MG63 (cell line): ENCODE data around the gene CHN1. TPM values are rescaled to one million over a fixed set of nuclear protein-coding genes. Genes with fewer than 3 reads are reported as not detected.

Experiments used
- DNase-seq: peaks from one replicate; pipeline ENCODE4 v3.0.0-alpha.2; 2020
- H3K27me3 ChIP-seq: fragments of 250-450 bp; sonication (Bioruptor Pico); 2 replicates; pipeline ENCODE4 v1.5.1; 2020; ENCODE audit warnings: mild to moderate bottlenecking, moderate library complexity
- H3K36me3 ChIP-seq: fragments of 250-450 bp; sonication (Bioruptor Pico); 2 replicates; pipeline ENCODE4 v1.5.1; 2020; ENCODE audit warnings: mild to moderate bottlenecking, moderate library complexity
- H3K4me3 ChIP-seq: fragments of 250-450 bp; sonication (Bioruptor Pico); 2 replicates; pipeline ENCODE4 v1.5.1; 2020; ENCODE audit warnings: mild to moderate bottlenecking, moderate library complexity
- H3K9me3 ChIP-seq: fragments of 250-450 bp; sonication (Bioruptor Pico); 2 replicates; pipeline ENCODE4 v1.5.1; 2020; ENCODE audit warnings: mild to moderate bottlenecking, moderate library complexity
- total RNA-seq: library from RNA; depleted of rRNA; stranded (reverse); fragments of >200 nt; shearing (Covaris generic); gene quantifications from 2 replicates; pipeline ENCODE4 v1.2.3, GENCODE V29; 2014; ENCODE audit warnings: low replicate concordance

The CHN1 gene
- total RNA-seq, 1 experiment from 2014 or later = 6.4 TPM

GRCh38 chr2:174965551-174965950 lies 39.6 kb downstream of the CHN1 start:
- Histone ChIP-seq H3K9me3 (no peaks in the 10 kb centered on the region), H3K27me3 (no peaks in the 10 kb centered on the region)

GRCh38 chr2:174964404-174964803 lies 40.8 kb downstream of the CHN1 start:
- H3K36me3 ChIP-seq = no peaks in the 10 kb centered on the region
- H3K27me3 ChIP-seq = no peaks in the 10 kb centered on the region
- no peak overlapping the region for H3K4me3 ChIP-seq
- H3K9me3 ChIP-seq = no peaks in the 10 kb centered on the region
- no peak for DNase-seq

More at GRCh38 chr2:174965551-174965950, 39.6 kb downstream of the CHN1 start:
- H3K4me3 ChIP-seq = no peak overlapping the region
- H3K36me3 ChIP-seq = no peaks in the 10 kb centered on the region
- no peak for DNase-seq

- Histone ChIP-seq H3K36me3 (no peaks in the 10 kb centered on the region), H3K9me3 (no peaks in the 10 kb centered on the region), H3K4me3 (no peak overlapping the region), H3K27me3 (no peaks in the 10 kb centered on the region)
- no peak for DNase-seq
These were observed 41.5 kb downstream of the CHN1 start for GRCh38 chr2:174963437-174964400.

GRCh38 chr2:174959787-174960186 lies 45.4 kb downstream of the CHN1 start:
- no peak for DNase-seq
- H3K4me3 ChIP-seq = no peak overlapping the region
- no peaks in the 10 kb centered on the region for H3K27me3 ChIP-seq
- no peaks in the 10 kb centered on the region for H3K9me3 ChIP-seq
- no peaks in the 10 kb centered on the region for H3K36me3 ChIP-seq

GRCh38 chr2:174957050-174957449 lies 48.1 kb downstream of the CHN1 start:
- H3K27me3 ChIP-seq = no peaks in the 10 kb centered on the region
- DNase-seq = no peak
- H3K36me3 ChIP-seq = no peaks in the 10 kb centered on the region
- no peaks in the 10 kb centered on the region for H3K9me3 ChIP-seq
- no peak overlapping the region for H3K4me3 ChIP-seq

- Histone ChIP-seq H3K9me3 (no peaks in the 10 kb centered on the region), H3K36me3 (no peaks in the 10 kb centered on the region)
- no peak for DNase-seq
These were observed 52.6 kb downstream of the CHN1 start for GRCh38 chr2:174952607-174953006.

GRCh38 chr2:174951745-174952144 lies 53.4 kb downstream of the CHN1 start:
- Histone ChIP-seq H3K27me3 (no peaks in the 10 kb centered on the region), H3K36me3 (no peaks in the 10 kb centered on the region), H3K4me3 (no peak overlapping the region), H3K9me3 (no peaks in the 10 kb centered on the region)
- DNase-seq = no peak

More at GRCh38 chr2:174952607-174953006, 52.6 kb downstream of the CHN1 start:
- no peak overlapping the region for H3K4me3 ChIP-seq
- H3K27me3 ChIP-seq = no peaks in the 10 kb centered on the region

GRCh38 chr2:174949988-174950687 lies 55.0 kb downstream of the CHN1 start:
- DNase-seq = no peak
- no peaks in the 10 kb centered on the region for H3K9me3 ChIP-seq
- H3K4me3 ChIP-seq = no peak overlapping the region
- no peaks in the 10 kb centered on the region for H3K27me3 ChIP-seq
- H3K36me3 ChIP-seq = no peaks in the 10 kb centered on the region

- H3K4me3 ChIP-seq = no peak overlapping the region
- H3K36me3 ChIP-seq = no peaks in the 10 kb centered on the region
- DNase-seq = no peak
- no peaks in the 10 kb centered on the region for H3K27me3 ChIP-seq
- no peaks in the 10 kb centered on the region for H3K9me3 ChIP-seq
These were observed 59.5 kb downstream of the CHN1 start for GRCh38 chr2:174945601-174946260.

- Histone ChIP-seq H3K4me3 (no peak overlapping the region), H3K9me3 (no peaks in the 10 kb centered on the region), H3K36me3 (no peaks in the 10 kb centered on the region), H3K27me3 (no peaks in the 10 kb centered on the region)
- no peak for DNase-seq
These were observed 66.1 kb downstream of the CHN1 start for GRCh38 chr2:174939046-174939445.

GRCh38 chr2:174931724-174932123 lies 73.5 kb downstream of the CHN1 start:
- no peak overlapping the region for H3K4me3 ChIP-seq
- H3K27me3 ChIP-seq = no peaks in the 10 kb centered on the region
- no peaks in the 10 kb centered on the region for H3K36me3 ChIP-seq
- no peaks in the 10 kb centered on the region; the same call in 1 of the 2 replicates for H3K9me3 ChIP-seq
- no peak for DNase-seq

- H3K4me3 ChIP-seq = no peak overlapping the region
- H3K9me3 ChIP-seq = no peaks in the 10 kb centered on the region; the same call in 1 of the 2 replicates
- DNase-seq = no peak
- H3K27me3 ChIP-seq = no peaks in the 10 kb centered on the region
- no peaks in the 10 kb centered on the region for H3K36me3 ChIP-seq
These were observed 75.4 kb downstream of the CHN1 start for GRCh38 chr2:174929786-174930185.

- DNase-seq = no peak
- Histone ChIP-seq H3K9me3 (no peaks in the 10 kb centered on the region), H3K4me3 (no peak overlapping the region), H3K27me3 (no peaks in the 10 kb centered on the region), H3K36me3 (no peaks in the 10 kb centered on the region)
These were observed 80.0 kb downstream of the CHN1 start for GRCh38 chr2:174925046-174925784.

- no peaks in the 10 kb centered on the region for H3K9me3 ChIP-seq
- no peaks in the 10 kb centered on the region for H3K27me3 ChIP-seq
These were observed 81.0 kb downstream of the CHN1 start for GRCh38 chr2:174924061-174924693.

GRCh38 chr2:174919947-174920595 lies 85.1 kb downstream of the CHN1 start:
- DNase-seq = no peak
- no peaks in the 10 kb centered on the region for H3K9me3 ChIP-seq
- H3K27me3 ChIP-seq = no peaks in the 10 kb centered on the region
- H3K4me3 ChIP-seq = no peak overlapping the region
- H3K36me3 ChIP-seq = no peaks in the 10 kb centered on the region

More at GRCh38 chr2:174924061-174924693, 81.0 kb downstream of the CHN1 start:
- DNase-seq = no peak
- H3K4me3 ChIP-seq = no peak overlapping the region
- H3K36me3 ChIP-seq = no peaks in the 10 kb centered on the region
